ENCODE measurements around the gene C1QL1.

DNA sequence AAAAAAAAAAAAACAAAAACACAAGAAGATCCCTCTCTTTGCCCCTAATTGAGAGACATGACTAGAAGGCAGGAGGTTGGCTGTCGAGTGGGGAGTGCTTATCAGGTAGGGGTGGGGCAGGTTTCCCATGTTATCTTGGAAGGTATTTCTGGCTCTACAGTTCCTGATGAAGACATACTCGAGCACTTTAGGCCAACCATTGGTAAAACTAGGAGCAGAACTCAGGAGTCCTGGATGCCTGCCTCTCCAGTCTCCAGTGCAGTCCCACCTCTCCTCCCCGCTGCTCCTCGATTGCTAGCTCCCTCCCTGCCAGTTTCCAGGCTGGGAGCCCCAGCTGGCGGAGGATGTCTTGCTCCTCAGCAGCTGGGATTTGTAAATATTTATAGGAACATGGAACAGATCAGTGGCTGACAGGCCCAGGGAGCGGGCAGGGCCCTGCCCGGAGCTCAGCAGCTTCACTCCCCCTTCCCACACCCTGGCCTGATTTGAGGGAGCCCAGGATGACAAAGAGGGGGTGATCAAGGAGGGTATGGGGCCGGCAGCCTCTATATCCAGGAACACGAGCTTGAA is 11.4 kb upstream of the C1QL1 start:
- no peak for TF ChIP-seq EZH2 (IDR thresholded peaks at IDR 0.05; ENCODE audit: borderline replicate concordance, low read length)
- TF ChIP-seq, protein P1, sequence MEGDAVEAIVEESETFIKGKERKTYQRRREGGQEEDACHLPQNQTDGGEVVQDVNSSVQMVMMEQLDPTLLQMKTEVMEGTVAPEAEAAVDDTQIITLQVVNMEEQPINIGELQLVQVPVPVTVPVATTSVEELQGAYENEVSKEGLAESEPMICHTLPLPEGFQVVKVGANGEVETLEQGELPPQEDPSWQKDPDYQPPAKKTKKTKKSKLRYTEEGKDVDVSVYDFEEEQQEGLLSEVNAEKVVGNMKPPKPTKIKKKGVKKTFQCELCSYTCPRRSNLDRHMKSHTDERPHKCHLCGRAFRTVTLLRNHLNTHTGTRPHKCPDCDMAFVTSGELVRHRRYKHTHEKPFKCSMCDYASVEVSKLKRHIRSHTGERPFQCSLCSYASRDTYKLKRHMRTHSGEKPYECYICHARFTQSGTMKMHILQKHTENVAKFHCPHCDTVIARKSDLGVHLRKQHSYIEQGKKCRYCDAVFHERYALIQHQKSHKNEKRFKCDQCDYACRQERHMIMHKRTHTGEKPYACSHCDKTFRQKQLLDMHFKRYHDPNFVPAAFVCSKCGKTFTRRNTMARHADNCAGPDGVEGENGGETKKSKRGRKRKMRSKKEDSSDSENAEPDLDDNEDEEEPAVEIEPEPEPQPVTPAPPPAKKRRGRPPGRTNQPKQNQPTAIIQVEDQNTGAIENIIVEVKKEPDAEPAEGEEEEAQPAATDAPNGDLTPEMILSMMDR (IDR thresholded peaks at IDR 0.05; ENCODE audit: low read length): no peak

Measured in OCI-LY1 (cell line).